A673 (cell line): ENCODE measurements around the gene ACE2. TPM values are rescaled to one million over a fixed set of nuclear protein-coding genes. Genes with fewer than 3 reads are reported as not detected.

Source experiments
- BruUV-seq: library from RNA; stranded (reverse); fragments of 400-500 nt; replicated peaks from 2 replicates; lab custom pipeline; 2021; lab: Mats Ljungman, UMichigan
- CTCF ChIA-PET: fragments of 300-600 bp; sonication (Branson Sonifier 250); formaldehyde crosslinking; loops from one replicate; lab custom pipeline; 2022; ENCODE audit warnings: antibody characterized with exemption; lab: Charles Lee
- POLR2A ChIA-PET: fragments of 300-600 bp; sonication (Branson Sonifier 250); formaldehyde crosslinking; loops from one replicate; lab custom pipeline; 2022; ENCODE audit warnings: antibody characterized with exemption; ENCODE audit not compliant: low non-redundant PET; lab: Charles Lee
- DNase-seq: peaks from one replicate; pipeline ENCODE4 v3.0.0-alpha.2; 2015; ENCODE audit warnings: low spot score
- H3K27ac ChIP-seq: fragments of 200-600 bp; sonication (generic); 2 replicates; pipeline ENCODE4 v1.5.1; 2016; ENCODE audit warnings: mixed run types, low read depth, mild to moderate bottlenecking, mixed read lengths, antibody characterized with exemption, low read length; ENCODE audit not compliant: poor library complexity, severe bottlenecking
- H3K27me3 ChIP-seq: fragments of 200-600 bp; sonication (generic); replicated peaks from 2 replicates; pipeline ENCODE4 v1.6.1; 2017; ENCODE audit warnings: mixed run types, low read depth, mild to moderate bottlenecking, mixed read lengths, antibody characterized with exemption, low read length; ENCODE audit not compliant: insufficient read depth, poor library complexity
- H3K36me3 ChIP-seq: fragments of 200-600 bp; sonication (generic); 2 replicates; pipeline ENCODE4 v1.6.1; 2016; ENCODE audit warnings: mixed run types, mild to moderate bottlenecking, mixed read lengths, antibody characterized with exemption, low read length; ENCODE audit not compliant: insufficient read depth, poor library complexity, severe bottlenecking
- H3K4me1 ChIP-seq: fragments of 200-600 bp; sonication (generic); 2 replicates; pipeline ENCODE4 v1.6.1; 2017; ENCODE audit warnings: mixed run types, mild to moderate bottlenecking, mixed read lengths, antibody characterized with exemption, low read length; ENCODE audit not compliant: insufficient read depth, poor library complexity, severe bottlenecking
- H3K4me3 ChIP-seq: fragments of 200-600 bp; sonication (generic); 2 replicates; pipeline ENCODE4 v1.5.1; 2016; ENCODE audit warnings: low read depth, mixed run types, mild to moderate bottlenecking, mixed read lengths, low read length; ENCODE audit not compliant: poor library complexity, severe bottlenecking
- H3K9me3 ChIP-seq: fragments of 200-600 bp; sonication (generic); 2 replicates; pipeline ENCODE4 v1.6.1; 2016; ENCODE audit warnings: mixed run types, low read depth, mild to moderate bottlenecking, mixed read lengths, antibody characterized with exemption, low read length; ENCODE audit not compliant: poor library complexity, severe bottlenecking
- CTCF ChIP-seq: fragments of 300-800, 200-600 bp; sonication (generic); conservative IDR thresholded peaks from 2 replicates; pipeline ENCODE4 v1.5.1; 2017; ENCODE audit warnings: low read depth, mild to moderate bottlenecking, antibody characterized with exemption, low read length, moderate library complexity, mixed read lengths
- EZH2 ChIP-seq: fragments of 200-600 bp; sonication (generic); IDR thresholded peaks from 2 replicates; pipeline ENCODE4 v1.6.1; 2017; ENCODE audit warnings: borderline replicate concordance, low read depth, mild to moderate bottlenecking, mixed read lengths, antibody characterized with exemption, low read length; ENCODE audit not compliant: poor library complexity, severe bottlenecking
- intact Hi-C: fragments of 100-400 bp; cut with micrococcal nuclease; formaldehyde crosslinking; loops from one replicate; pipeline ENCODE4 v1.10.0; 2022; ENCODE audit not compliant: unreplicated experiment
- total RNA-seq: library from RNA; stranded (reverse); gene quantifications from 2 replicates; pipeline ENCODE4 v1.2.3, GENCODE V29; 2021

The ACE2 gene
- total RNA-seq, 1 experiment from 2014 or later: not detected

- Histone ChIP-seq H3K36me3 (no peaks in the 10 kb centered on the region), H3K4me3 (no peak overlapping the region), H3K9me3 (no peaks in the 10 kb centered on the region), H3K4me1 (no peaks in the 10 kb centered on the region), H3K27ac (no peak overlapping the region), H3K27me3 (peaks cover 58% of the 10 kb centered on the region)
- ChIA-PET POLR2A (no interaction called here), CTCF (no interaction called here)
- intact Hi-C loops: no loop called here
- TF ChIP-seq EZH2: no peak
- TF ChIP-seq CTCF: no peak
- no TSS peak for BruUV-seq
- peak; percentile 24 for DNase-seq
Observed at GRCh38 chrX:15576019-15576418, 24.7 kb downstream of the ACE2 start.

- Histone ChIP-seq H3K27me3 (peaks cover 78% of the 10 kb centered on the region), H3K4me1 (no peaks in the 10 kb centered on the region), H3K36me3 (no peaks in the 10 kb centered on the region), H3K4me3 (no peak overlapping the region), H3K27ac (no peak overlapping the region), H3K9me3 (no peaks in the 10 kb centered on the region)
- TF ChIP-seq EZH2 (no peak), CTCF (no peak)
- no peak for DNase-seq
- ChIA-PET CTCF (no interaction called here), POLR2A (no interaction called here)
- no TSS peak for BruUV-seq
- intact Hi-C loops: no loop called here
Observed at GRCh38 chrX:15574017-15574416, 26.7 kb downstream of the ACE2 start.

GRCh38 chrX:15570145-15570544 lies 30.6 kb downstream of the ACE2 start:
- CTCF ChIA-PET: no interaction called here
- TF ChIP-seq CTCF (no peak), EZH2 (no peak)
- intact Hi-C loops: no loop called here
- no peaks in the 10 kb centered on the region for H3K9me3 ChIP-seq
- no peaks in the 10 kb centered on the region for H3K4me1 ChIP-seq
- no peak overlapping the region for H3K4me3 ChIP-seq
- no peaks in the 10 kb centered on the region for H3K36me3 ChIP-seq
- POLR2A ChIA-PET: no interaction called here
- BruUV-seq: no TSS peak
- no peak for DNase-seq
- H3K27me3 ChIP-seq: peaks cover 70% of the 10 kb centered on the region
- no peak overlapping the region for H3K27ac ChIP-seq
